NCI-H1417 (cell line): ENCODE results near the gene KIF5C.

Experiments used
- DNase-seq, 3 experiments: peaks; one replicate each; lab custom pipeline; 2025; lab: John Stamatoyannopoulos, UW

The KIF5C gene

DNA sequence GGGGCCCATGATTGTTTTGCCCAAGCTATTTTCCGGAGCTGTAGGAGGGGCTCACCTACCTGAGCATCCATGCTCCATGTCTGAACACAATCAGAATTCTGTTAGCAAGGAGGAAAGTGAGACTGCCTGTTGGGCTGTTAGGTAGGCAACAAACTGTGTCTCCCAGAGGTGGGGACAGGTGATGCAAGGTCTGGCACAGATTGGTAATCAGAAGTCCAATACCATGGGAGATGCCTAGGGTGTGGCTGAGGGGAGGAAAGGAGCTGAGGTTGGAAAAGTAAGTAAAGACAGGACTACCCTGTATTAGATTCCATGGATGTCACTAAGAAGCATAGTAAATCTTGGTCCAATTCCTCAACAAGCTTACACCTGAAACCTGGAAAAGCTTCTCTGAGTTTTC, 166.5 kb downstream of the KIF5C start:
- no peak for DNase-seq

DNA sequence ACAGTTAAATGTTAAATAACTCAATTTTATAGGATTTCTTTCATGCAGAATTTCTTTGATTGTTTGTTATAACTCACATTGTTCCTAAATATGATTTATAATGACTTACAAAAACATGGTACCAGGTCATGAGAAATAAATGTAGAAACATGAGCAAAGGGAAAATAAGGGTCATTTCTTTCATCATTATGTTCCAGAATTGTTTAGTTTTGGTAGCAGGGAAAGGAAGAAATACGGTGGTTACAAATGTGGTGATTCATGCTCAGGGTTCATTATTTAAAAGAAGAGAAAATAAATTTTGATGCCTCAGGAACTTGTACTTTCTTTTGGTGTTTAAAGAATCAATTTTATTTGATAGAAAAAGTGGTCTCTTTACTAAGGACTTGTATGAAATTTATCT, 167.9 kb downstream of the KIF5C start:
- DNase-seq = no peak

GRCh38 chr2:149044500-149044899, 169.5 kb downstream of the KIF5C start:
- no peak for DNase-seq

DNA sequence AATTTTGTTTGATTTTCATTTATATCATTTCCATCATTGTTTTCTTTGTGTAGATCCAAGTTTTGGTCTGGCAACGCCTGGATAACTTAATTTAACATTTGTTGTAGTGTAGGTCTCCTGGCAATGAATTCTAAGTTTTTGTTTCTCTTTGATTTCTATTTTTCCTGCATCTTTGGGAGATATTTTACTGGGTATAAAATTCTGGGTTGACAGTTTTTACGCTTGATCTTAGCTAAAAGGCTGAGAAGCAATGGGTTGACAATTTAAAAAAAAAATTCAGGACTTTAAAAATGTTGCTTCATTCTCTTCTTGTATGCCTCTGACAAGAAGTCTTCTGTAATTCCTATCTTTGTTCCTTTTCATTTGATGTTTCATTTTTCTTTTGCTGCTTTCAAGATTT, 172.1 kb downstream of the KIF5C start:
- no peak for DNase-seq

DNA sequence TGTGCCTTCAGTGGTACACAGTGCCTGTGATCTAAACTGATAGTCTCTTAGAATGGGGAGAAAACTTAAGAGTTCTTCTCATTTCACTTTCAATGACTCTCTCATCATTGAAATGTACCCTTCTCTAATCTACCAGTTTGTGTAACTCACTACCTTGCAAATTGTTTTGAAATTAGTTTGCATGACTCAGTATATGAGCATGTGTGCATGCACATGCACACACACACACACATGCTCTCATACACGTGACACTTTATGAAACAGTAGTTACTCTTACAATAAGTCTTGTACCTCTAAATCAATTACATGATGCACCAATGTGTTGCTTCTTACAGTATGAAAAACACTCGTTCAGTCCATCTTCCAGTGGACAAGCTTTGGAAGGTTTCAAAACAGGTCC, 174.1 kb downstream of the KIF5C start:
- DNase-seq = no peak

GRCh38 chr2:149050188-149050587, 175.2 kb downstream of the KIF5C start:
- DNase-seq = no peak

DNA sequence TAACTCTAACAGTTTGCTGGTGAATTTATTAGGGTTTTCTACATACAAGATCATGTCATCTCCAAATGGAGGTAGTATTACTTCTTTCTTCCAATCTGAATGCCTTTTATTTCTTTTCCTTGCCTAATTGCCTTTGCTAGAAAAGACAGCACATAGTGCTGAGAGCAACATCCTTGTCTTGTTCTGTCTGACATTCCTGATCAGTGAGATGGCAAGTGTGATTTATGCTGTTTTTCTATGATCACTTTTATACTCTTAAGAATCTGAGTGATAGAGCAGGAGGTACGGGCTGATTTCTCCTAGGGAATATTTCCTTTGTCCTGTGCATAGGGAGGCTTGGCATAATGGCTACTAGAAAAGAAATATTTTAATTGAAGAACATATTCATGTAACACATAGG, 180.7 kb downstream of the KIF5C start:
- no peak for DNase-seq

DNA sequence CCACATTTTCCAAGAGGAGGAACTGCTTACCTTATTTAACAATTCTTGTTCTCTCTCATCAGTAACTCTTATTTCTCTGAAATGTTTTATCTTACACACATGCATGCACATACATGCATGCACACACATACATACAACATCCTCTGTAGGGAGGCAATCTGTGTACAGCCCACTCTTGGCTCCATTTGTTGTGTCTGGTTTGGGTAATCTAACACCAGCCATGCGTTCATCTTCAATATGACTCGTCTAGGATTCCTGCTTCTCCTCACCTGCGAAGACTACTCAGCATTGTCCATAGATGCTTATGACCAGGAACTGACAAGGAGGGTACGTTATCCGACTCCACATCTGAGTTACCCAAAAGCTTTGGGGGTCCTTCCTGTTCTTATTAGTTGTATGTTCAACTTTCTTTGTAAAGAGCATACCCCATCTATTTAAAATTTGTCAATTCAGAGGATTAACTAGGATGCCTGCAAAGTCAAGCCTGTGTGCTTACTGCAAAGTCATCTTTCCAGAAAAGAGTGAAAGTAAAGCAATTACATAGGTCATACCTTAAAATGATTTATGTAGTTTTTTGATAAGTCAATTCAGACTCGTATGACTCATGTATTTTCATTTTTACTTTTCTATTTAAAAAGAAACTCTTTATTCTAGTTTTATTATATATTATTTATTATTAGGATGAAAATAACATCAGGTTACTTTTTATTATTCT, 181.7 kb downstream of the KIF5C start:
- DNase-seq = no peak

GRCh38 chr2:149057401-149057800, 182.4 kb downstream of the KIF5C start:
- DNase-seq = no peak

- DNase-seq = peak in 1 of 3 experiments; percentile 22
Measured at GRCh38 chr2:149058936-149059335, 183.9 kb downstream of the KIF5C start.

GRCh38 chr2:149059822-149060221, 184.8 kb downstream of the KIF5C start:
- DNase-seq = no peak

- DNase-seq = no peak
Measured at GRCh38 chr2:149061133-149061745, 186.2 kb downstream of the KIF5C start.

- DNase-seq = no peak
Measured at GRCh38 chr2:149062531-149062930, 187.5 kb downstream of the KIF5C start.

GRCh38 chr2:149063177-149063576, 188.2 kb downstream of the KIF5C start:
- DNase-seq = peak in 1 of 3 experiments; percentile 22

DNA sequence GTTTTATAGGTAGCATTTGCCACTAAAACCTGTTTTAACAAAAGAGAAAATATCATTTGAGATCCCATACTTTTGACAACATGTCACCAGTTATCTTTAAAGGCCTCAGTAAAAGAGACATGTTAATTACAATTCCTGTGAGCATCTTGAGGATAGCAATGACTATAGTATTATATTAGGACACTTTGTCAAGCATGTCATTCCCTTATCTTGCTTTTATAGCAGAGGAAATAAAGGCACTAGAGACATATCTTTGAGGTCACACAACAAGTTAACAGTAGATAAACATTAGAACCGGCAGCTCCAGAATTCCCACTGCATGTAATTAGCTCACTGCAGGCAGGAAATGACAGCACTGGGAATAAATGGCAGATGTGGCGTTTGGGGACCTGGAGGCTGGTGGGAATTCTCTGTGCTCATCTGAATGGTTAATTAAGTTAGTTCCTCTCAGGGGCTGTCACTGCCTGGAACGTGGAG, 189.4 kb downstream of the KIF5C start:
- peak in 2 of 3 experiments; percentile 25 to 34 for DNase-seq

DNA sequence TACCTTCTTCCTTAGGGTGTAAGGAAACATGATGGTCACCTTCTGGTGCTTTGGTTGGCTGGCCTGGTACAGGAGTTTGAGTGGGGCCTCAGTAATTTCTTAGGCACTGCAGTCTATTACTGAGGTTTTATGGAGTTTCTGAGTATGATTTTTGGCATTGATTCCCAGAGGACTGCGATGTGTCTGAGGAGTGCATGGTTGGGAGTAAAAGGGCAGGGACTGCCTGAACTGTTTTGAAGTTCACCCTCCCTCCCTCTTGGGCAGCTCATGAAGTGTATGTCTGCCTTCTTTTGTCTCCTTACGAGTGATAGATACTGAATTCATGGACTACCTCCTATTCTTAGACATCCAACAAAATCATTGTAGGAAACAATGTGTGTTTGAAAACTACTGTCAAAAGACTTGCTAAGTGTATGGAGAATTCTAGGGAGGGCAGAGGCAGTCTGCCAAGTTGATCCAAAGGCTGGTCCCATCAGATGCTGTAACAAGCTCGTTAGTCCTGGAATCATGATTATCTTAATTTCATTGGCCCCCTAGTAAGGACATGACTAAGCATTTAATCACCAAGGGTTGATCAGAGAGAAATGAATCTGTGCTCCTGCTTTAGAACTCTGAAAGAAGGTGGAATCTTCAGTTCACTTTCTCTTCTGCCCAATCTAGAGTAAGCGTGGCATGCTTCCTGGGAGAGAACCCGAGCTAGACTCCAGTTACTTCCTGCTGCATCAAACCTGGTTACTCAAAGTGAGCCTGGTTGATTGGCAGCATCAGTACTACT, 190.0 kb downstream of the KIF5C start:
- DNase-seq = no peak

DNA sequence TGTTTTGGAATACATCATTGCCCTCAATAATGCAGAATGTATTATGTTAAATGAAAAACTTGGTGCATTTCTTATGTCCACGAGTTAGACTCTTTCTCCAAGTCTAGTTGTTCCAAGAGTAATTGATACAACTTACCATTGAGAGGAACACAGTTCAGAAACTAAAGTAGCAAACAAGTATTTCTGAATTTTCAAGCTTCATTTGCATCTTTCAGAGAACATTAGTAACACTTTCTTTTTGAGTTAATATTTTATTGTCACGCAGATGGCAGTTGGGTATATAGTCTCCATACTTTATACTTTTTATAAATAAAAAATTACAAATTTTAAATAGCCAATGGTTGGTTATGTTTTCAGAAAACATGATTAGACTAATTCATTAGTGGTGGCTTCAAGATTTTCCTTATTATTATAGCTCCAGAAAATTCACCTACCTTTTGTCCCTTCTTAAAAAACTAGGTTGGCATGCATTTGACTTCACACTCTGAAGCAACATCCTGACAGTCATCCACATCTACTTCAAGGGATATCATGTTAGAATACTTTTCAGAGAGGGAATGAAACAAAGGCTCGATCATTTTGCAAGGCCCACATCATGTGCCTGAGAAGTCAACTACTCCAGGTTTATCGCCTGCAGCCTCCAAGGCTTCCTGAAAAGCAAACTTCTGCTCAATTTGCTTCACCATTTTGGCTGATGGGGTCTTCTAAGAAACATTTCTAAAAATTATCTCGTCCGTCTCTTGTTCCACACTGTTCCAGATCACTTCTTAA, 193.4 kb downstream of the KIF5C start:
- DNase-seq = no peak

GRCh38 chr2:149068996-149069888, 194.2 kb downstream of the KIF5C start:
- DNase-seq = no peak

- peak in 1 of 3 experiments; percentile 45 for DNase-seq
Measured at GRCh38 chr2:149070681-149071320, 195.8 kb downstream of the KIF5C start.

DNA sequence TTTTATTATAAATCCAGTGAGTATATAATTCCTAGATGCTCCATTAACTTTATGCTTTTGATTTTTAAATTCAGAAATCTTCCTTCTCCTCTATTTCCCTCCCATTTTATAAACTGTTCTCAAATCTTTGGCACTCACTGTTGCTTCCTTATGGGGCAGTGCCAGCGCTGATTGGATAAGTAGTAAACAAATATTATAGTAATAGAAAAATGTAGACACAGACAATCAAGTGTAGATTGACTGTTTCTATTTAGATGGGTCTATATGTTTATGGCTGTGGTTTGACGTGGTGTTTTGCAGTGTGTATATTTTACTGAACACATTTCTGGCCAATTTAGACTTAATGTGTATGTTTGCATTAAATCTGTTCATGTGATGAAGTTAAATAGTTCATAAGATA, 200.1 kb downstream of the KIF5C start:
- DNase-seq = no peak

GRCh38 chr2:149075853-149076252, 200.8 kb downstream of the KIF5C start:
- no peak for DNase-seq
